Kidney epithelial cell (primary cell): Measurements from ENCODE around the gene ZCWPW1. TPM values are rescaled to one million over a fixed set of nuclear protein-coding genes. Genes with fewer than 3 reads are reported as not detected.
"Not testable (repeated sequence)": the region's sequence is repeated elsewhere in the genome, so short reads cannot be mapped to it uniquely, and the experiment has no call there.

Experiments
- DNase-seq: peaks from one replicate; pipeline ENCODE4 v3.0.0-alpha.2; 2010; ENCODE audit warnings: low read depth
- H3K27me3 ChIP-seq: 2 replicates; pipeline ENCODE4 v1.6.0; 2011; ENCODE audit warnings: low read length; ENCODE audit not compliant: control insufficient read depth, insufficient read depth
- H3K36me3 ChIP-seq: 2 replicates; pipeline ENCODE4 v1.5.1; 2011; ENCODE audit warnings: low read length; ENCODE audit not compliant: control insufficient read depth, insufficient read depth
- H3K4me3 ChIP-seq: 2 replicates; pipeline ENCODE4 v1.5.1; 2011; ENCODE audit warnings: low read depth, mild to moderate bottlenecking, control low read depth, low read length
- total RNA-seq: library from RNA; depleted of rRNA; stranded (reverse); fragments of >200 nt; gene quantifications from 2 replicates; pipeline ENCODE4 v1.2.3, GENCODE V29; 2015
- TF ChIP-seq, protein P1 (sequence below): IDR thresholded peaks from 2 replicates; pipeline ENCODE4 v1.5.1; 2011; ENCODE audit warnings: mild to moderate bottlenecking, moderate library complexity, low read length, control low read depth, inconsistent platforms; ENCODE audit not compliant: insufficient read depth, poor library complexity, severe bottlenecking

Gene ZCWPW1
- total RNA-seq, 1 donor from 2014 or later, result 0.88 TPM

DNA sequence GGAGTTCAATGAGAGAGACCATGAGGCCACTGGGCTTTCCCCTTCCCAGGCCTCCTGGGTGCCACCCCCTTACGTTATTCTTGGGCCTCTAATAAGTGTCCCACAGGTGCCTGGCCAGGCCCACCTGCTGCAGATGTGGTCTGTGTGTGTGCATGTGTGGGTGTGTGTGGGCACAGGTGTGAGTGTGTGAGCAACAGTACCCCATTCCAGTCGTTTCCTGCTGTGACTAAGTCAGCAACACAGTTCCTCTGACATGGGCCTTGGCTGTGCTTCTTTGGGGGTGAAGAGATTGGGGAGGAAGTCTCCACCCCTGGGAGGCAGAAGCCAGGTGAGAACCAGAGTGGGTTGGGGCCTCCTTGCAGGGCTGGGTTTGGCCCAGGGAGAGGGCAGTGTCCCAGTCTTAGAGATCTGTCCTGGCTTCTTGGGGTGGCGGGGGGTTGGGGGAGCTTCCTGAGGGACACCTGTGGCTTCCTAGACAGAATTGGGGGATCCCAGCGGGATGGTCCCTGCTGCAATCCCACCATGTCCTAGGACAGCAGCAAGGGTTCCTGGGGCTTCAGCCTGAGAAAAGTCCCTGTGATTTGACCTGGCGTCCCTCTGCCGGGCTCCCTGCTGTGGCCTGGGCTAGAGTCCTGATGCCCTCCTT lies 74.7 kb downstream of the ZCWPW1 start:
- DNase-seq, result no peak
- H3K27me3 ChIP-seq, result no peaks in the 10 kb centered on the region
- TF ChIP-seq, protein P1, sequence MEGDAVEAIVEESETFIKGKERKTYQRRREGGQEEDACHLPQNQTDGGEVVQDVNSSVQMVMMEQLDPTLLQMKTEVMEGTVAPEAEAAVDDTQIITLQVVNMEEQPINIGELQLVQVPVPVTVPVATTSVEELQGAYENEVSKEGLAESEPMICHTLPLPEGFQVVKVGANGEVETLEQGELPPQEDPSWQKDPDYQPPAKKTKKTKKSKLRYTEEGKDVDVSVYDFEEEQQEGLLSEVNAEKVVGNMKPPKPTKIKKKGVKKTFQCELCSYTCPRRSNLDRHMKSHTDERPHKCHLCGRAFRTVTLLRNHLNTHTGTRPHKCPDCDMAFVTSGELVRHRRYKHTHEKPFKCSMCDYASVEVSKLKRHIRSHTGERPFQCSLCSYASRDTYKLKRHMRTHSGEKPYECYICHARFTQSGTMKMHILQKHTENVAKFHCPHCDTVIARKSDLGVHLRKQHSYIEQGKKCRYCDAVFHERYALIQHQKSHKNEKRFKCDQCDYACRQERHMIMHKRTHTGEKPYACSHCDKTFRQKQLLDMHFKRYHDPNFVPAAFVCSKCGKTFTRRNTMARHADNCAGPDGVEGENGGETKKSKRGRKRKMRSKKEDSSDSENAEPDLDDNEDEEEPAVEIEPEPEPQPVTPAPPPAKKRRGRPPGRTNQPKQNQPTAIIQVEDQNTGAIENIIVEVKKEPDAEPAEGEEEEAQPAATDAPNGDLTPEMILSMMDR, result no peak
- peaks cover 7% of the 10 kb centered on the region for H3K36me3 ChIP-seq
- no peak overlapping the region for H3K4me3 ChIP-seq

DNA sequence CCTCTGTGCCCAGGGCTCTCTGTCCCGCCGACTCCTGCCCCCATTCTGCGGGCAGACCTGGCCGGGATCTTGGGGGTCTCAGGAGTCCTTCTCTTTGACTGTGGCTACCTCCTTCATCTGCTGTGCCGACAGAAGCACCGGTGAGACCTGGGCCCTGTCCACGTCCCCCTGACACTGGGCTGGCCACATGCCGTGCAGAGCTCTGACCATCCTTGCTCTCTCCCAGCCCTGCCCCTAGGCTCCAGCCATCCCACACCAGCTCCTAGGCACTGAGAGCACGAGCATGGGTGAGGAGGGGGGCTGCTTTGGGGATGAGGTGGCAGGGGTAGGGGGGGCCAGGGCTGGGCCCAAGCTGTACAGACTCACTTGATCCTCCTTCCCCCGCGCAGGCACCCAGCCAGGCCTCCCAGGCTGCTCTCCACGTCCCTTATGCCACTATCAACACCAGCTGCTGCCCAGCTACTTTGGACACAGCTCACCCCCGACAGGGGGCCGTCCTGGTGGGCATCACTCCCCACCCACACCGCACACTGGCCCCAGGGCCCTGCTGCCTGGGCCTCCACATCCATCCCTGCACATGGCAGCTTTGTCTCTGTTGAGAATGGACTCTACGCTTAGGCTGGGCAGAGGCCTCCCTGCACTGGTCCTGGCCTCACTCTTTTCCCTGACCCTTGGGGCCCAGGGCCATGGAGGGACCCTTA lies 75.4 kb downstream of the ZCWPW1 start:
- H3K27me3 ChIP-seq, result no peaks in the 10 kb centered on the region
- DNase-seq, result no peak

DNA sequence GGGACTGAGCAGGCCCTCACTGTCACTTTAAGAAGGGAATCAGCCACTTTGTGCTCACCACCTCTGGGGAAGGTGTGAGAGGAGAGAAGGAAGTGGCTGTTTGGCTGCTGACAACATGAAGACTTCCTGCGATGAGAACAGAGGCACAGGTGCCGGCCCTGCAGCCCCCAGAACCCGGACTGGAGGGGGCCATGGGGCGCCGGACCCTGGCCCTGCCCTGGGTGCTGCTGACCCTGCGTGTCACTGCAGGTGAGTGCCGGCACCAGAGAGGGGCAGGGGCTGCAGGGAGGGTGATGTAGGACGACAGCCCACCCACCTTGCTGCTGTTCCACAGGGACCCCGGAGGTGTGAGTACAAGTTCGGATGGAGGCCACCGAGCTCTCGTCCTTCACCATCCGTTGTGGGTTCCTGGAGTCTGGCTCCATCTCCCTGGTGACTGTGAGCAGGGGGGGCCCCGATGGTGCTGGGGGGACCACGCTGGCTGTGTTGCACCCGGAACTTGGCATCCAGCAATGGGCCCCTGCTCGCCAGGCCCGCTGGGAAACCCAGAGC lies 76.2 kb downstream of the ZCWPW1 start:
- not testable (repeated sequence) for H3K27me3 ChIP-seq, H3K4me3 ChIP-seq, DNase-seq, H3K36me3 ChIP-seq

More for the DNA sequence above, 75.4 kb downstream of the ZCWPW1 start:
- TF ChIP-seq, protein P1, result no peak
- peaks cover 7% of the 10 kb centered on the region for H3K36me3 ChIP-seq
- H3K4me3 ChIP-seq, result no peak overlapping the region

DNA sequence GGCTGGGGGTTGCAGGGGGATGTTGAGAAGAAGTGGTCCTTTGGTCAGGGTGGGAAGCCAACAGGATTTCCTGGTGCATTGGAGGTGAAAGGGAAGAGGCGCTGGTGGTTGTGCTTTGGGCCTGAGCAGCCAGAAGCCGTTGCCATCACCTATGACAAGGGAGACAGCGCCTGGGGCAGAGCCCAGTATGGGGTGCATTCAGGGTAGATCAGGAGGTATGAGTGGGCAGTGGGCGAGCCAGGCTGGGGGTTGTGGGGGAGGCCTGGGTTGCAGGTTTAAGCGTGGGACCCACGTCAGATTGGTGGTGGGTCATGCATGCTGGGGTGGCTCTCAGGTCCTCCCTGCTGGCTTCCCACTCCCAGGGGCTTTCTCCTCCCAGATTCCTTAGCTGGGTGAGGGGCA lies 76.8 kb downstream of the ZCWPW1 start:
- peaks cover 7% of the 10 kb centered on the region for H3K36me3 ChIP-seq

More for the DNA sequence above, 76.8 kb downstream of the ZCWPW1 start:
- TF ChIP-seq, protein P1, result no peak
- Histone ChIP-seq H3K27me3 (no peaks in the 10 kb centered on the region), H3K4me3 (no peak overlapping the region)
- DNase-seq, result no peak

Other genes with a start within 250 kb of the ZCWPW1 start
- not detected in 2 replicates for gene PVRIG, start 208.8 kb downstream of the ZCWPW1 start, total RNA-seq
- gene SPDYE3, start 121.0 kb downstream of the ZCWPW1 start, total RNA-seq, result not detected in 2 replicates
- gene PILRB, start 70.6 kb downstream of the ZCWPW1 start, total RNA-seq, result 19.3 and 20.8 TPM in 2 replicates
- gene PILRA, start 55.2 kb downstream of the ZCWPW1 start, total RNA-seq, result 0.68 TPM in 1 of 2 replicates, not detected in the other
- gene MEPCE, start 1.1 kb upstream of the ZCWPW1 start, total RNA-seq, result 29.7 and 30.0 TPM in 2 replicates
- gene PPP1R35, start 7.8 kb upstream of the ZCWPW1 start, total RNA-seq, result 28.0 and 39.8 TPM in 2 replicates
- not detected in 2 replicates for gene SPACDR, start 35.6 kb upstream of the ZCWPW1 start, total RNA-seq
- 41.6 and 45.3 TPM in 2 replicates for gene TSC22D4, start 50.5 kb upstream of the ZCWPW1 start, total RNA-seq
- 0.14 and 0.46 TPM in 2 replicates for gene NYAP1, start 55.2 kb upstream of the ZCWPW1 start, total RNA-seq
- 4.0 and 8.6 TPM in 2 replicates for gene AGFG2, start 110.5 kb upstream of the ZCWPW1 start, total RNA-seq
- gene SAP25, start 145.2 kb upstream of the ZCWPW1 start, total RNA-seq, result 0.62 TPM in 1 of 2 replicates, not detected in the other
- 69.0 and 85.2 TPM in 2 replicates for gene LRCH4, start 157.4 kb upstream of the ZCWPW1 start, total RNA-seq
- gene FBXO24, start 157.6 kb upstream of the ZCWPW1 start, total RNA-seq, result 0.55 and 0.79 TPM in 2 replicates
- 4.7 and 6.4 TPM in 2 replicates for gene PCOLCE, start 173.7 kb upstream of the ZCWPW1 start, total RNA-seq
- 14.5 and 23.3 TPM in 2 replicates for gene MOSPD3, start 183.8 kb upstream of the ZCWPW1 start, total RNA-seq
- 0.34 and 0.71 TPM in 2 replicates for gene TFR2, start 212.8 kb upstream of the ZCWPW1 start, total RNA-seq
- gene ACTL6B, start 227.7 kb upstream of the ZCWPW1 start, total RNA-seq, result not detected in 2 replicates
- 330 and 391 TPM in 2 replicates for gene GNB2, start 245.0 kb upstream of the ZCWPW1 start, total RNA-seq